ENCODE results near the gene SSX2B.
"Not testable (repeated sequence)": the region's sequence is repeated elsewhere in the genome, so short reads cannot be mapped to it uniquely, and the experiment has no call there.

Gene SSX2B

GRCh38 chrX:52750952-52751351 lies at the start of gene SSX2B:
Gene SSX2B (plus strand): TSS chrX:52751252. CDS start chrX:52752681, 1,429 bp downstream.
- not testable (repeated sequence) for DNase-seq

GRCh38 chrX:52707078-52707477 lies 44.0 kb upstream of the SSX2B start, which contains the start of gene SSX2:
Gene SSX2 (minus strand): TSS chrX:52707178. CDS start chrX:52705749, 1,429 bp downstream.
- DNase-seq = not testable (repeated sequence)

GRCh38 chrX:52765983-52766382 lies 14.9 kb downstream of the SSX2B start:
- not testable (repeated sequence) for DNase-seq

- DNase-seq = not testable (repeated sequence)
Measured at GRCh38 chrX:52773504-52773903, 22.5 kb downstream of the SSX2B start.

- DNase-seq = not testable (repeated sequence)
Measured at GRCh38 chrX:52797327-52797726, 46.3 kb downstream of the SSX2B start, which contains the start of gene SPANXN5. Gene SPANXN5 (minus strand): TSS chrX:52797427. CDS start chrX:52797348, 79 bp downstream.

- DNase-seq = not testable (repeated sequence)
Measured at GRCh38 chrX:52804876-52805275, 53.8 kb downstream of the SSX2B start.

Data from SHP77 treated with DMSO at 0.1 percent for 48 hours (cell line).